NCI-H1694 treated with DMSO at 0.1 percent for 48 hours (cell line): ENCODE results near the gene FSTL3.
"Not testable (repeated sequence)": the region's sequence is repeated elsewhere in the genome, so short reads cannot be mapped to it uniquely, and the experiment has no call there.

Experiments
- DNase-seq: peaks from one replicate; lab custom pipeline; 2025; lab: John Stamatoyannopoulos, UW

The FSTL3 gene

DNA sequence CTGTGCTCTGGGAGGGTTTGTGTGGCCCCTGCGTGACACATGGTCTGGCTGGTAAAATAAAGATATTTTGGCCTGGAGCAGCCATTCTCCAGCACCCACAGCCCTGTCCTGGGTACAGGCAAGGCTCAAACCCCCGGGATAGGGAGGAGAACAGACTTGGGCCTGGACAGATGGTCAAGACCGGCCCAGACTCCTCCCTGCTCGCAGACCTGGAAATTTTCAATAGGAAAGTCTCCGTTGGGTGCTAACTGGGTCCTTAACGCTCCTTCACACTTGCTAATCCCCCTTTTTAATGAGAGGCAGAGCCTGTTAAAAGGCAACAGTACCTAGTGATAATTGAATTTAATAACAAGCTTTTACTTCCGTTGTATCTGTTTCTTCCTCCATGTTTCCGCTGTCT, 35.1 kb downstream of the FSTL3 start:
- no peak for DNase-seq

DNA sequence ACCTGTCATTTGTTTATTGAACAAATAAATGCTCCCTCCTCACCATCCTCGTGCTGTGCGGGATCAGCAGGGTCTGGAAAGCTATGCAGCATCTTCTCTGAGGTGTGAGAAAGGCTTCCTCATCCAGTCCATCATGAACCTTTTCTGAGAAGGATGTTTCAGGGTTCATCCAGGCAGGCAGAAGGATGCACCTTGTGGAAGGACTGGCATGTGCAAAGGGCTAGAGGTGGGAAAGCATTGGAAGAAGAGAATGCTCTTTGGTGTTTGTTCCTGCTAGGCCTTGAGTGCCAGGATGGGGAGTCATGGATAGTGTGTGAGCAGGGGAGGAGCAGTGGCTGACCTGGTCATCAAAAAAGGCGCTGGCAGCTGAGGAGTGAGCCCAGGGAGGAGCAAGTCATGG, 39.2 kb downstream of the FSTL3 start:
- DNase-seq, result no peak

DNA sequence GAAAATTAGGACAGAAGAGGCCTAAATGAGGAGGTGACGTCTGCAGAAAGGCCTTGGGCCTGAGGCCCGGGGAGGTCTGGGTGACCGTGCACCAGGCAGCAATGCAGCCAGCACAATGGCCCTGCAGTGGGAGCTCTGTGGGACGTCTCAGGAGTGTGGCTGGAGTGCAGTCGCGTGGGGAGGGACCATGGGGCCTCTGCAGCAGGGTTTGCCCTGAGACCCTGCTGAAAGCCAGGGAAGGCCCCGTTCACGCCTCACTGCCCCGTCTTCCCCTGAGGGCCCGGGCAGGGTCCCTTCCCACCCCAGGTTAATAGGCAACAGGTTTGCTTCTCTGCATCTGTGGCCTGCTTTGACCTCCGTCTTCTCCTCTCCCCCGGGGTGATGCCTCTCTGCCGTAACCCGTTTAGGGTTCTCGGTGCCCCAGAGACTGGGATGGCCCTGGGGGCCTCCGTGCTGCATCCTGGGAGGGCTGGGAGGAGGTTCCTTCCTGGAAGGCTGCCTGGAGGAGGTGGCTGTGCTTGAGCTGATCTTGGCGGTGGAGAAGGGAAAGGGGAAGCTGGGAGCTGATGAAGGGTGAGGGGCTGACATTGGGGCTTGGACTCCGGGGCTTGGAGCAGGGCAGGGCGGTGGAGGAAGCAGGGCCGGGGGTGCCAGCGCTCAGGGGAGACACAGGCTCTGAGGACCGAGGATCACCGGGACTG, 42.2 kb downstream of the FSTL3 start:
- no peak for DNase-seq

DNA sequence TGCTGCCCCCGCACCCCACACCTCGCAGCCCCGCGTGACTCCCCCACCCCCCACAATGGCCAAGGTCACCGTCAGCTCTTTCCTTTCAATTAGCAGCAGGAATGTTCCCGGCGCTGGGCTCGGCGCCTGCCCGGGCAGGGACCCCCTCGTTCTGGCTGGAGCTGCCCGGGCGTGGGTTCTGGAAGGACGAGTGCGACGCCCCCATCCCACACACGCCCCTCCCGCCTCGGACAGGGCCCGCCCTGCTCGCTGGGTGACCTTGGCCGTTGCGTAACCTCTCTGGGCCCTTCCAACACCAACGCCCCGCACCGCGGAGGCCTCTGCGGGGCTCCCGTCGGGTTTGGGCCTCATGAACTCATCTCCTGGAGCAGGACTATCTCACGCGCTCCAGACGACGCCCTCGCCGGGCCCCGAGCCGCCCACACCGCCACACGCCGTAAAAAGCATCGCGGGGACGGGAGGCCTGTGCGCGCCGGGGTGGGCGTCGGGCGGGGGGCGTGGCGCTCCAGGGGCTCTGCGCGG, 42.9 kb downstream of the FSTL3 start:
- no peak for DNase-seq

DNA sequence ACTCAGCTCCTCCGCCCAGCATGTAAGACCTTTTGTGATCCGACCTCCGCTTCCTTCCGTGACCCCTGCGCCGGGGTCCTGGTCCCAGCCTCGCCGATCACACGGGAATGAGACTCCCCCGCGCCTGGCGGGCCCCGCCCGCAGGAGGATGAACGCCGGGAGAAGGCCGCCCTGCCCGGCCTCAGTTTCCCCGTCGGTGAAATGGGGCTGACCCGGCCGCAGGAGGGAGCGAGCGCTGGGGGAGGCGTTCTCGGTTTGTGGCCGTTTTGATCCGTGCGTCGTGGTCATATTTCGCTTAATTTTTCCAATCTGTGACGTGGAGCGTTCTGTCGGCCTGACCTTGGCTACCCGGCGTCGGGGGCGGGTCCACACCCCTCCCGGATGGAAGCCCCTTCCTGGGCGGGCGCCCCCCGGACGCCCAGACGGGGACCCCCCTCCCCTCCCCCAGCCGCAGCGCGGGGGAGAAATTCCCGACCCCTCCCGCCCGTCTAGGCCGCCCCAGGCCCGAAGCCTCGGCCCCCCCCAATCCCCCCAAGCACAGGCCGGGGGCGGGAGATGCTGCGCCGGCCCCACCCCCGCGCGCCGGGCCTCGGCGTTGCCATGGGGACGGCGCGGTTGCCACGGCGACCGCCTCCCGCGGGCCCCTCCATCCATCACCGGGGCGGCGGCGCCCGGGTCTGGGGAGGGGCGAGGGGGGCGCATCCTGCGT, 43.6 kb downstream of the FSTL3 start:
- DNase-seq, result no peak

DNA sequence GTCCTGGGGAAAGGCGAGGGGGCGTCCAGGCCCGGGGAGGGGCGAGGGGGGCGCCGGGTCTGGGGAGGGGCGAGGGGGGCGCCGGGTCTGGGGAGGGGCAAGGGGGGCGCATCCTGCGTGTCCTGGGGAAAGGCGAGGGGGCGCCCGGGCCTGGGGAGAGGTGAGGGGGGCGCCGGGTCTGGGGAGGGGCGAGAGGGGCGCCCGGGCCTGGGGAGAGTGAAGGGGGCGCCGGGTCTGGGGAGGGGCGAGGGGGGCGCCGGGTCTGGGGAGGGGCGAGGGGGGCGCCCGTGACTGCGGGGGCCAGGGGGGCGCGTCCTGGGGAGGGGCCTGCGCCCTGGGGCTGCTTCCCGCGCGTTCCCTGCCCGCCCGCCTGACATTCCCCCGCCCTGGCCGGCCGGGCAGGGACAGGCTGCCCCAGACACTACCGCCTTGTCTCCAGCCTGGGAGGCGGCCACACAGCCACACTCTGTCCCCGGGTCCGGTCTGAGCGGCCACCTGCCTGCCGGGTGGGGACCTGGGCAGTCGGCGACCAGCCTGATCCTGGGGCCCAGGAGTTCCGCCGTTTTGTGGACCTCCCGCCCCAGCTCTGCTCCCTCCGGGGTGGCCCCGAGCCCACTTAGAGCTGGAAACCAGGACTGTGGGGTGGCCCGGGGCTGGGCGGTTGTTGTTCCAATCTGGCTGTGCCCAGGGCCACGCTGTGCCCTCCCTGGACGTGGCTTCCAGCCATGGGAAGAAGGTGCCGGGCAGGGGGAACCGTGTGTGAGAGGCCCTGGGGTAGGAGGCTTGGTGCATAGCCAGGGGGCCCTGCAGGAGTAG, 44.4 kb downstream of the FSTL3 start:
- no peak for DNase-seq

DNA sequence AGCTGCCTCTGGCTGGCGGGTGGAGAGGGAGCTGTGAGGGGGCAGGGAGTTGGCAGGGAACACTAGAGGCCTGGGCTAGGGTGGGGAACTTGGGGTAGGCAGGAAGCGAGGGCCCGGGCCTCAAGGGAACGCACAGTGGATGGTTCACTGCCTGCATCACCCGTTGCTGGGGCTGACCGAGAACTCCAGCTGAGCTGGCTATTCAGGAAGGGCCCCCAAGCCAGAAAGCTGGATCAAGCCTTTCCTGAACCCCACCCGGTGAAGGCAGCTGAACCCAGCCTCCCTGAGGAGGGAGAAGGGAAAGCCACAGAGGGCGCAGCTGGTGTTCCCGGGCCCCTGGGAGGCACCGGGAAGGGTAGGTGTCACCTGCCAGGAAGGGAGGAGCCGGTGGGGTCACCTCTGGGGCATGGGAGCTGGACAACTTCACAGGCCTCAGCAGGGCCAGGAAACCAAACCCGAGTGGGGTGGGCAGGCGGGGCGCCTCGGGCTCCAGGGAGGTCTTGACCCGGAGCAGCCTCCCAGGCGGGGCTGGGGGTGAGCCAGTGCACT, 46.4 kb downstream of the FSTL3 start:
- DNase-seq, result no peak

DNA sequence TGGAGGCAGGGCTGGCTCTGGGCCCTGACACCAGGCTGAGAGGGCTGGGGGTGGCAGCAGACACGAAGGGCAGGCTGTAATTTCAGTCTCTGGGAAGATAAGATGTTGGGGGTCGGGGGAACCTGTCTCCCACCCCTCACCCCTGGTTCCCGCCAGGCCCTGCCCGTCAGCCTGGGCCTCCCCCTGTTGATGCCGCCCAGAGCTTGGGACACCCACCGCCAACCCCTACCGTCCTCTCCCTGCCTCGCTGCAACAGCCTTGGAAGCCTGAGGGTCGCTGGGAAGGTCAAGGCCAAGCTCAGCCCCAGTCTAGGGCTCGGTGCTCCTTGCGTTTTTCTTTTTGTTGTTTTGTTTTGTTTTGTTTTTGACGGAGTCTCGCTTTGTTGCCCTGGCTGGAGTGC, 47.1 kb downstream of the FSTL3 start:
- DNase-seq, result no peak

DNA sequence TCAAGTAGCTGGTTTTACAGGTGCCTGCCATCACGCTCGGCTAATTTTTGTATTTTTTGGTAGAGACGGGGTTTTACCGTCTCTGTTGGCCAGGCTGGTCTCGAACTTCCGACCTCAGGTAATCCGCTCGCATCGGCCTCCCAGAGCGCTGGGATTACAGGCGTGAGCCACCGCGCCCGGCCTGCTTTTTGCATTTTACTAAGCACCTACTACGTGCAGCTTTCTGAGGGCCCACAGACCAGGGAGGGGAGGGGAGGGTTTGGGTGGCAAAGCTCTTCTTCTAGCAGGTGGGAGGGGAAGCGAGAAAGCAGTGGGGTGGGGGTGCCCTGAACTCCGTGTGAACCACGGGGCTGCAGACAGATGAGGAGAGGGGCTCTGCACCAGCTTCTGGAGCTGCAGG, 47.5 kb downstream of the FSTL3 start:
- no peak for DNase-seq

DNA sequence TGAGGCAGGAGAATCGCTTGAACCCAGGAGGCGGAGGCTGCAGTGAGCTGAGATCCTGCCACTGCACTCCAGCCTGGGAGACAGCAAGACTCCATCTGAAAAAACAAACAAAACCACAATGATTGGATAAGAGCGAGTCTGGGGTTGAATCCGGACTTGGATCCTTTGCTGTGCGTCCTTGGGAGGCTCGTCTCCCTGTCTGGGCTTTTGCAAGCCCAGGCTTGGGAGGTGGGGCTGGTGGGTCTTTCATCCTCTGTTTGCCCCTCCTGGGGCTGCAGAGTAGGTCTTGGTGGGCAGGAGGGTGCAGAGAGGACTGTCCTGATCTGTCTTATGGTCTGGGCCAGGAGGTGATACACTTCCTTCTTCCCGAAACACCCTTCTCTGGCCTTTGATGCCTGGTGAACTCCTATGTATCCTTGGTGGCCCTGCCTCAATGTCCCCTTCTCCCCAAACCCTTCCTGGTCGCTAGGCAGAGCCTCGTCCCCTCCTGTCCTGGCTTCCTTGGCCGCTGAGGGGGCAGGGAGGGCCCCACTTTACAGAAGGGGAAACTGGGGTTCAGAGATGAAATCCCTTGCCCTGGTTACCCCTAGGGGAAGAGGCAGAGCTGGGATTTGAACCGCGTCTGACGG, 49.4 kb downstream of the FSTL3 start:
- DNase-seq, result no peak

DNA sequence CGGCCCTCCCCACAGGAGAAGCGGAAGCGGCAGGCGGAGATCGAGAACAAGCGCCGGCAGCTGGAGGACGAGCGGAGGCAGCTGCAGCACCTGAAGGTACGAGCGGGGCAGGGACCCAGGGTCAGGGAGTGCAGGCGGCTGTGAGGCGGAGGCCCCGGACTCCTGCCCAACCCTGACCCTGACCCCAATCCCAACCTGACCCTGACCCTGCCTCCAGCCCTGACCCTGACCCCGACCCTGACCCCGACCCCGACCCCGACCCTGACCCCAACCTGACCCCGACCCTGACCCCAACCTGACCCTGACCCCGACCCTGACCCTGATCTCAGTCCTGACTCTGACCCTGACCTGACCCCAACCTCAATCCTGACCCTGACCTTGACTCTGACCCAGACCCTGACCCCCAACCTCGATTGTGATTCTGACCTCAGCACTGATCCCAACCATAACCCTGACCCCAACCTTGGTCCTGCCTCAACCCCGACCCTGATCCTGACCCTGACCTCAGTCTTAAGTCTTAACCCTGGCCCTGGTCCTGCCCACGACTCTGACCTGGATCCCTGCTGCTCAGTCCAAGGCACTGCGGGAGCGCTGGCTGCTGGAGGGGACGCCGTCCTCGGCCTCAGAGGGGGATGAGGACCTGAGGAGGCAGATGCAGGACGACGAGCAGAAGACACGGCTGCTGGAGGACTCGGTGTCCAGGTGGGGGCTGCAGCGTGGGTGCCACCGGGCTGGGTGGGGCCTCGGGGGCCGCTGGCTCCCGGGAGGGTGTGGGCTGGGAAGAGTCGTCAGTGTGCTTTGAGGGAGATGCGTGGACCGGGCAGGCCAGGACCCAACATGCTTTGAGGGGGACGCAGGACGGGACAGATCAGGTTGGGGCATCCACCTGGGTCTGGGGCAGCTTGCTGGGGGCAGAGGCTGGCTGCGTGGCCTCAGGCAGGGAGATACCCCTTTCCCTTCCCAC, 51.1 kb downstream of the FSTL3 start:
- DNase-seq, result no peak

DNA sequence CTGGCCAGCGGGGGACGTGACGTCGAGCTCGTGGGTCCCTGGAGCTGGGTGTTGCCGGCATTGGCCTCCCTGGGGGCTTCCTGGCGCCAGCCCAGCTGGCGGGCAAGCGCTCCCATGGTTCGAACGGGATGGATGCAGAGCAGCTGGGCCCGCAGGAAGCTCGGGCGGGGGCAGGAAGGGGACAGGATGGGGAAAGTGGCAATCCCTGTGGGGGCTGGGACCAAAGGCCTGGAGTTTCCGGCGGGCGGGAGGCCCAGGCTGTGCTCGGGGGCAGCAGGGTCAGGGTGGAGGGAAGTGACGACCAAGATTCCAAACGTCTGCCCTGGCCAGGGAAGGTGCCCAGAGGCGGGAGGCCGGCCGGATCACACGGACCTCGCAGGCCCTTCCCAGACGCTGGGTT, 51.8 kb downstream of the FSTL3 start:
- DNase-seq, result no peak

DNA sequence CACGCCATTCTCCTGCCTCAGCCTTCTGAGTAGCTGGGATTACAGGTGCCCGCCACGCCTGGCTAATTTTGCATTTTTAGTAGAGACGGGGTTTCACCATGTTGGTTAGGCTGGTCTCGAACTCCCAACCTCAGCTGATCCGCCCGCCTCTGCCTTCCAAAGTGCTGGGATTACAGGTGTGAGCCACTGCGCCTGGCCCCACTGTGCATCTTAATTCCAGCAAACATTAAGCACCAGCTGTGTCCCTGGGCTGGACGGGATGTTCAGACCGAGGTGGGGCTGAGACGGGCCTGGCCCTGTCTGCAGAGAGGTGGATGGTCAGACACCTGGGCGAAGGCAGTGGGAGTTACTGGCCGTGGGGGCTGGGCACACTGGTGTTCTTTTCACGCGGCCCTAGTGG, 53.4 kb downstream of the FSTL3 start:
- DNase-seq, result not testable (repeated sequence)

DNA sequence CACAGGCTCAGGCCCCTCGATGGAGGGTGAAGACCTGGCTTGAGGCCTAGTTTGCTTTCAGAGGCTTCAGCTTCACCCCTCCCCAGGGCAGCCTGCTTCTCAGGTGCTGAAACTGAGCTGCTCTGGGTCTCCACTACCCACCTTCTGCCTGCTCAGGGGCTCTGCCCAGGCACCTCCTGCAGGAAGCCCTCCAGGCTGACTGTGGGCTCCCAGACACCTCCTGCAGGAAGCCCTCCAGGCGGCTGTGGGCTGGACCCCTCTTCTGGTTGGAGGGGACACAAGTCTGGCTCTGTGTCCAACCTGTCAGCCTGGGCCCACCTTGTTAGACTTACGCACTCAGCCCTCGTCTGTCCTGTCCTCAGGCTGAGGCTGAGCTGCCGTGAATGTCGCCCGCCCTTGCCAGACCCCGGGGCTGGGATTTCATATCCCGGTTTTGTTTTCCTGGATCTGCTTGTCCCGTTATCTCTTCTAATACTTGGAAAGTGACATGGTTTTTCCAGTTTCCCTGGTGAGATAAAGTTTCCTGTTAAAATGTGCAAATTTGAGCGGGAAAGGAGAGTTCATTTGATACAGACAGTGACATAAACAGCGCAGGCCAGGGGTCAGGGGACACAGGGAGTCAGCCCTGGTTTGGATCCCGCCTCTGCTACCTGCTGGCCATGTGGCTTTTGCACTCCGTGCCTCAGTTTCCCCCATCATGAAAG, 53.9 kb downstream of the FSTL3 start:
- DNase-seq, result no peak

DNA sequence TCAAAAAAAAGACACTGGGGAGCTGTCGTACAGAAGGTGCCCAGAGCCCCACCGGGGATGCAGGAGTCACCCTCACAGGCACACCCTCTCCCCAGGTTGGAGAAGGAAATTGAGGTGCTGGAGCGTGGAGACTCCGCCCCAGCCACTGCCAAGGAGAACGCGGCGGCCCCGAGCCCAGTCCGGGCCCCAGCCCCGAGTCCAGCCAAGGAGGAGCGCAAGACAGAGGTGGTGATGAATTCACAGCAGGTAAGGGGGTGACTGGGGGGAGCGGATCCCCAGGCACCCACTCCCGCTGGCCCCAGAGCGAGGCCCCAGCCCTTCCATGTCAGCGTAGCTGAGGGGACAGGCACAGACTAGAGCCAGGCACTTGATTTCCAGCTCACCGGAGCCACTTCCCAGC, 54.8 kb downstream of the FSTL3 start:
- no peak for DNase-seq

DNA sequence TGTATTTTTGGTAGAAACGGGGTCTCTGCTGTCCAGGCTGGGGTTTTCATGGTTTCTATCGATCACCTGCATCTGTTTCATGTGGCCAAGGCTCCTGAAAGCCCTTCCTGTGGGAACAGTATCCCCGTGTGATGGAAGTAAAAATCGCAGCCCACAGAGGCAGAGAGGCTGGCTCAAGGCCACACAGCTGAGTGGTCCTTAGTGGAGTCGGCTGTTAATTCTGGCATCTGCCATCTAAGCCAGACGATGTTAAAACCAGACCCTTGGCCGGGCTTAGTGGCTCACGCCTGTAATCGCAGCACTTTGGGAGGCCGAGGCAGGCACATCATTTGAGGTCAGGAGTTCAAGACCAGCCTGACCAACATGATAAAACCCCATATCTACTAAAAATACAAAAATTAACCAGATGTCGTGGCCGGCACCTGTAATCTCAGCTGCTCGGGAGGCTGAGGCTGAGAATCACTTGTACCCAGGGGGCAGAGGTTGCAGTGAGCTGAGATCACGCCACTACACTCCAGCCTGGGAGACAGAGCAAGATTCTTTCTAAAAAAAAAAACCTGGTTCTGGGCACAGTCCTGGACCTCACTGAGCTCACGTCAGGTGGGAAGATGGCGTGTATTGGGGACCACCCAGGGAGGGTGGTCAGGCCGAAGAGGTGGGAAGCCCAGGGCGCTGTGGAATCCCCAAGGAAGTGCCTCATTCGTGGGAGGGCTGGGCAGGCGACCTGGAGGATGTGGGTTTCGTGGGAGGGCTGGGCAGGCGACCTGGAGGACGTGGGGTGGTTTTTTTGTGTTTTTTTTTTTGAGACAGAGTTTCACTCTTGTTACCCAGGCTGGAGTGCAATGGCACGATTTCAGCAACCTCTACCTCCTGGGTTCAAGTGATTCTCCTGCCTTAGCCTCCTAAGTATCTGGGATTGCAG, 56.2 kb downstream of the FSTL3 start:
- no peak for DNase-seq
